Mesendoderm (in vitro differentiated cells): ENCODE data around the gene ARHGAP15.

Experiments used
- DNase-seq: peaks from one replicate; pipeline ENCODE4 v3.0.0; 2013
- H2AK5ac ChIP-seq: 2 replicates; pipeline ENCODE4 v1.6.1; 2013; ENCODE audit warnings: low read length, inconsistent platforms
- H2BK120ac ChIP-seq: 2 replicates; pipeline ENCODE4 v1.6.1; 2013; ENCODE audit warnings: low read depth, mild to moderate bottlenecking, low read length, moderate library complexity, mixed read lengths
- H2BK15ac ChIP-seq: replicated peaks from 2 replicates; pipeline ENCODE4 v1.6.1; 2013; ENCODE audit warnings: low read depth, mild to moderate bottlenecking, moderate library complexity
- H2BK5ac ChIP-seq: 2 replicates; pipeline ENCODE4 v1.6.1; 2013; ENCODE audit warnings: low read length, inconsistent platforms
- H3K18ac ChIP-seq: 2 replicates; pipeline ENCODE4 v1.6.1; 2013; ENCODE audit warnings: mild to moderate bottlenecking, low read length, mixed read lengths
- H3K23ac ChIP-seq: one replicate; pipeline ENCODE4 v1.6.1; 2013; ENCODE audit warnings: low read length
- H3K27ac ChIP-seq: 2 replicates; pipeline ENCODE4 v1.5.1; 2013; ENCODE audit warnings: low read depth, mild to moderate bottlenecking, inconsistent platforms, low read length, moderate library complexity
- H3K27me3 ChIP-seq: 2 replicates; pipeline ENCODE4 v1.6.1; 2013; ENCODE audit warnings: low read length, control low read depth, mild to moderate bottlenecking, inconsistent platforms; ENCODE audit not compliant: insufficient read depth, poor library complexity
- H3K36me3 ChIP-seq: 2 replicates; pipeline ENCODE4 v1.6.1; 2013; ENCODE audit warnings: low read length, inconsistent platforms; ENCODE audit not compliant: control insufficient read depth, insufficient read depth
- H3K4ac ChIP-seq: one replicate; pipeline ENCODE4 v1.6.1; 2013; ENCODE audit warnings: low read depth, mild to moderate bottlenecking, low read length, moderate library complexity
- H3K4me1 ChIP-seq: 2 replicates; pipeline ENCODE4 v1.6.1; 2013; ENCODE audit warnings: low read depth, low read length, inconsistent platforms; ENCODE audit not compliant: control insufficient read depth
- H3K4me2 ChIP-seq: 2 replicates; pipeline ENCODE4 v1.6.1; 2013; ENCODE audit warnings: low read length
- H3K4me3 ChIP-seq: 2 replicates; pipeline ENCODE4 v1.5.1; 2013; ENCODE audit warnings: mild to moderate bottlenecking, low read length
- H3K56ac ChIP-seq: one replicate; pipeline ENCODE4 v1.6.1; 2013; ENCODE audit warnings: low read length
- H3K79me1 ChIP-seq: 2 replicates; pipeline ENCODE4 v1.6.1; 2013; ENCODE audit warnings: low read length, inconsistent platforms
- H3K79me2 ChIP-seq: 2 replicates; pipeline ENCODE4 v1.6.1; 2013; ENCODE audit warnings: mild to moderate bottlenecking, low read length; ENCODE audit not compliant: control insufficient read depth, insufficient read depth
- H3K9ac ChIP-seq: 2 replicates; pipeline ENCODE4 v1.6.1; 2013; ENCODE audit warnings: low read length, inconsistent platforms
- H4K5ac ChIP-seq: one replicate; pipeline ENCODE4 v1.6.1; 2013; ENCODE audit warnings: low read length
- H4K8ac ChIP-seq: one replicate; pipeline ENCODE4 v1.6.1; 2013; ENCODE audit warnings: low read depth, mild to moderate bottlenecking, control low read depth, low read length, moderate library complexity
- WGBS: extraction: QIAGEN DNeasy Blood & Tissue Kit; methylation state at CpG from one replicate; pipeline ENCODE4 v1.1.7; 2013; ENCODE audit warnings: low lambda C conversion rate, missing lambda C conversion rate; ENCODE audit not compliant: insufficient coverage; ENCODE audit errors: extremely low coverage; 5-methylcytosine and 5-hydroxymethylcytosine counted together

ARHGAP15 gene

DNA sequence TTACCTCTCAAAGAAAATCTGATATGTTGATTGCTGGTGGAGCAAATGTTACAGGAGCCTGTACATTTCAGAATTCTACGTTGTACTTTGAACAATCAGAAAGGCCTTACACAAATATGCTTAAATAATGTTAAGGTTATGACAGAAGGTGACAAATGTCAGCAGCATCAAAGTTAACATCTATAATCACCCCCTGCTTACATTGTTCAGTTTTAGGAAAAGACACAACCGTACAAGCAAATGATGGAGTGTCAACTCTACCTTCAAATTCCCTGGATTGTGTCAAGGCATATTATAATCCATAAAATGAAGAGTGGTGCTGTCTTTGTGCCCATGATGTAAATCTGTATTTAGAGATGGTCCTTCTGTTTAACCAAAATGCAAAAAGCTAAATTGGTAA, 465.5 kb downstream of the ARHGAP15 start:
- Histone ChIP-seq H3K18ac (no peak overlapping the region), H2BK15ac (no peak overlapping the region), H3K23ac (no peak overlapping the region), H3K4me3 (no peak overlapping the region), H3K27me3 (no peaks in the 10 kb centered on the region), H2BK120ac (no peak overlapping the region), H2AK5ac (no peak overlapping the region), H3K27ac (no peak overlapping the region), H3K56ac (no peak overlapping the region), H3K4me2 (no peak overlapping the region), H3K9ac (no peak overlapping the region), H4K5ac (no peak overlapping the region), H3K79me1 (no peaks in the 10 kb centered on the region), H2BK5ac (no peak overlapping the region), H3K4me1 (no peaks in the 10 kb centered on the region), H3K4ac (no peak overlapping the region), H4K8ac (no peak overlapping the region), H3K79me2 (no peaks in the 10 kb centered on the region), H3K36me3 (no peaks in the 10 kb centered on the region)
- WGBS: no CpG with 5 or more reads among the region's 2 CpGs
- DNase-seq: no peak

DNA sequence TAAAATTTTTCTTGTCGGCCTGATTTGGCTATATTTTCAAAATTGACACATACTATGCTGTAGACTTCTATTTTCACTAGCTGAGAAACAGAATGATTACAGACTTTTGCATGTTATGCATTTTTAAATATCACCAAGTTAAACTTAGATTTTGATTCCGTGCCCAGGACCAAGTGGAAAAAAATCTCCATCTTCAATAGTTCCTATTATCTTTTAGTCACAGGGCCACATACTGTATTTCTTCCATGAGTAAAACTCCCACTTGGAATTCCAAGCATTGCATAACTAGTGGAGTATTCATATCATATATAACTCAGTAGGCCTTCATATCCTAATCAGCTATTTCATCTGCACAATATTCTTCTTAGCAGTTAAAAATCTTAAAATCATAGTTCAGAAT, 470.9 kb downstream of the ARHGAP15 start:
- Histone ChIP-seq H3K27ac (no peak overlapping the region), H3K79me2 (no peaks in the 10 kb centered on the region), H4K8ac (no peak overlapping the region), H3K4me3 (no peak overlapping the region), H3K56ac (no peak overlapping the region), H3K36me3 (no peaks in the 10 kb centered on the region), H2AK5ac (no peak overlapping the region), H3K27me3 (no peaks in the 10 kb centered on the region), H4K5ac (no peak overlapping the region), H3K4ac (no peak overlapping the region), H3K9ac (no peak overlapping the region), H3K79me1 (no peaks in the 10 kb centered on the region), H3K23ac (no peak overlapping the region), H2BK15ac (no peak overlapping the region), H2BK5ac (no peak overlapping the region), H3K4me2 (no peak overlapping the region), H3K4me1 (no peaks in the 10 kb centered on the region), H2BK120ac (no peak overlapping the region), H3K18ac (no peak overlapping the region)
- DNase-seq: no peak
- no CpG with 5 or more reads among the region's 2 CpGs for WGBS

DNA sequence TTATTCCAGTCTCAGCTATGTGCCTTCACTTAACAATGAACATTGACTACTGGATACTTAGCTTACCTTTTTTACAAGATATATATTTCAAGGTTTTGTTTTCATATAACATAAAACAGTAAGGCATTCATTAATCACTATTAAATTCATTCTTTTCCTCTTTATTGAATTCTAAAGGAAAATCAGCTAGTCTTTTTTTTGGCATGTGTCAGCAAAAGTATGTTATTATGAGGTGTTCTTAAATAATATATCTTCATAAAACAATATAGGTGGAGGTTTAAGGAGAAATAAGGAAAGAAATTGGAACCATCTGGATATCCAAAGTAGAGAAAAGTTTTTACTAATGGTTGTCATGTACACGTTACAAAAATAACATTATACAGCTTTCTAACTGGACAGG, 472.6 kb downstream of the ARHGAP15 start:
- H3K79me1 ChIP-seq: no peaks in the 10 kb centered on the region
- no peak overlapping the region for H3K27ac ChIP-seq
- no peaks in the 10 kb centered on the region for H3K27me3 ChIP-seq
- H4K5ac ChIP-seq: no peak overlapping the region
- WGBS: no CpG with 5 or more reads among the region's 1 CpG
- H3K4ac ChIP-seq: no peak overlapping the region
- DNase-seq: no peak
- no peaks in the 10 kb centered on the region for H3K4me1 ChIP-seq
- no peak overlapping the region for H2BK15ac ChIP-seq
- no peak overlapping the region for H3K23ac ChIP-seq
- H3K79me2 ChIP-seq: no peaks in the 10 kb centered on the region
- H3K18ac ChIP-seq: no peak overlapping the region
- no peak overlapping the region for H2BK5ac ChIP-seq
- no peak overlapping the region for H3K56ac ChIP-seq
- H3K9ac ChIP-seq: no peak overlapping the region
- no peak overlapping the region for H4K8ac ChIP-seq
- H3K4me2 ChIP-seq: no peak overlapping the region
- H2AK5ac ChIP-seq: no peak overlapping the region
- no peaks in the 10 kb centered on the region for H3K36me3 ChIP-seq
- no peak overlapping the region for H2BK120ac ChIP-seq
- H3K4me3 ChIP-seq: no peak overlapping the region

DNA sequence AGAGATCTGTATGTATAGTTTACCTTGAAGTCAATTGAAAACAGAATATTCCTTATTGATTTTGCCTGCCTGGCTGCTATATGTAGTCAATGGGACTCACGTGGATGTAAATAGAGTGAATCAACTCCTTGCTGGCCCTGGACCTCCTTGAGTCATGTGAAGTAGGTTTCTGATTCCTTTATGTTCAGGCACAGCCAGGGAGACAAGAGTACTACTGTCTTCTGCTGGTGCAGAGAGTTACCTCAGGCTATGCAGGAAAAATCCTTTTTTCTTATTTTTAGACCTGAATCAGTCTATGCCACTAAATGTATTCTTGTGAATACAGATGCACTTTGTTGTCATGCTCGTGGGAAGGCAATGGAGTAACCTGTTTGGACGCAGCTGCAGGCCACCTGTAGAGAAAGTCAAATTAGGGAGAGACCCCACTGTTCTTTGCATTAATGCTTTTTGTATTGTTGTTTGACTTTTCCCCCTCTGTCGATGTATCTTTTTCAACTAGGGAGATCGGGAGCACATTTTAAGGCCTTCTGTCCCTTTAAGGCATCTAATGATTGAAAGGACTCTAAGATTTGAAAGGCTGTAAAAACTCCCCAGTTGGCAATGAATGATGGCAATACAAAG, 473.9 kb downstream of the ARHGAP15 start:
- no peak overlapping the region for H3K56ac ChIP-seq
- H3K27ac ChIP-seq: no peak overlapping the region
- no peak overlapping the region for H2BK15ac ChIP-seq
- WGBS: no CpG with 5 or more reads among the region's 5 CpGs
- no peak overlapping the region for H2AK5ac ChIP-seq
- no peaks in the 10 kb centered on the region for H3K79me1 ChIP-seq
- no peak overlapping the region for H3K9ac ChIP-seq
- no peak overlapping the region for H3K23ac ChIP-seq
- H2BK120ac ChIP-seq: no peak overlapping the region
- no peak overlapping the region for H3K18ac ChIP-seq
- H3K79me2 ChIP-seq: no peaks in the 10 kb centered on the region
- H3K27me3 ChIP-seq: no peaks in the 10 kb centered on the region
- H4K5ac ChIP-seq: no peak overlapping the region
- no peak overlapping the region for H3K4me2 ChIP-seq
- H3K4me1 ChIP-seq: peaks cover 3% of the 10 kb centered on the region
- no peak overlapping the region for H4K8ac ChIP-seq
- no peak for DNase-seq
- H3K4me3 ChIP-seq: no peak overlapping the region
- H3K36me3 ChIP-seq: no peaks in the 10 kb centered on the region
- no peak overlapping the region for H3K4ac ChIP-seq
- no peak overlapping the region for H2BK5ac ChIP-seq

DNA sequence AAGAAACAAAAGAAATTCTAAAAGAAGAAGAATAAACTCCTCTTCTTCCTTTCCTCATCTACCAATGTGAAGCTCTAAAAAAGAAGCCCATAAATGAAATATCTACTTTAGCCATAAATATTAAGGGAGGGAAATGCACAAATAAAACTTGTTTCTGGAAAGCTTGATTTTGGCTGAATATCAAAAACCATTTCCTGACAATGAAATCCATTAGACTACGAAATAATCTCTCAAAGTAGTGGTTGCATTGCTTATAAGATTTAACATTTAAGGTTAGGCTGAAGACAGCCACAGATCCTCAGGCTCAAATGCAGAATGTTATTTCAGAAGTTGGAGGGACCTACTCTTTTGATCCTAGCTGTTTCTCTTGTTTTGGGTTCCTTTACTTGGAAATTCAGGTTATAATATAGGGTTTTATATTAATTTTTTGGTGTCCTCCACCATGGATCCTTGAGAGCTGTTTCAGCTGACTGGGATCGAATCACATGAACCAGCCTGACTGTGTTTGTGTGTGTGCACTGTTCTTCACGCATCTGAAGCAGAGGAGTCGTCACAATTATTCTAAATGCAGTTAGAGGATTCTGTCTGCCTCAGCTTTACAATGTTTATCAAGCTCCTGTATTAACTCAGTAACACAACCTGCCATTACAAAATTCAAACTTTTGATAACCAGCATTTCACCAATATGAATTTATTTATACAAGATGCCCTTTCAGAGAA, 474.8 kb downstream of the ARHGAP15 start:
- no peak for DNase-seq
- H4K5ac ChIP-seq: no peak overlapping the region
- H3K4me2 ChIP-seq: no peak overlapping the region
- no peak overlapping the region for H2AK5ac ChIP-seq
- no peaks in the 10 kb centered on the region for H3K79me1 ChIP-seq
- H2BK5ac ChIP-seq: no peak overlapping the region
- H2BK120ac ChIP-seq: no peak overlapping the region
- H3K4ac ChIP-seq: no peak overlapping the region
- H3K36me3 ChIP-seq: no peaks in the 10 kb centered on the region
- no peaks in the 10 kb centered on the region for H3K79me2 ChIP-seq
- no peaks in the 10 kb centered on the region for H3K27me3 ChIP-seq
- no peak overlapping the region for H3K56ac ChIP-seq
- no peak overlapping the region for H3K23ac ChIP-seq
- H3K4me3 ChIP-seq: no peak overlapping the region
- H2BK15ac ChIP-seq: no peak overlapping the region
- H4K8ac ChIP-seq: no peak overlapping the region
- H3K9ac ChIP-seq: no peak overlapping the region
- H3K18ac ChIP-seq: no peak overlapping the region
- no peak overlapping the region for H3K27ac ChIP-seq
- no CpG with 5 or more reads among the region's 4 CpGs for WGBS
- peaks cover 3% of the 10 kb centered on the region for H3K4me1 ChIP-seq

DNA sequence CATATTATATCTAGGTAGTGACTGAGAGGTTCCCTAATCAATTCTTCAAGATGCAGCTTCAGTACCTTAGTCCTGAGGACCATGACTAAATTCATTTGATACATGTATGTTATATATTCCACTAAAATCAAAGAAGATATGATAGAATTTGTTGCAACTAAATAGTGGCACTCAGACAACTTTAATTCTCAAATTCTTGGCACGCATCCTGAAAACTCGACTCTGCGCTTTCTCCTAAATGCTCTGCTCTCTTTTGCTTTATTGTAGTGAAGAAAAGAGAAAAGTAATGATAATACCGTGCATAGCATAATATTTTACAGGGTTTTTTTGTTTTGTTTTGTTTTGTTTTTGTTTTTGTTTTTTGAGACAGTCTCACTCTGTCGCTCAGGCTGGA, 475.3 kb downstream of the ARHGAP15 start:
- Histone ChIP-seq H2BK5ac (no peak overlapping the region), H3K36me3 (no peaks in the 10 kb centered on the region), H3K27ac (no peak overlapping the region), H3K4ac (no peak overlapping the region), H4K8ac (no peak overlapping the region), H2BK120ac (no peak overlapping the region), H3K18ac (no peak overlapping the region), H3K56ac (no peak overlapping the region), H2BK15ac (no peak overlapping the region), H3K4me1 (peaks cover 3% of the 10 kb centered on the region), H2AK5ac (no peak overlapping the region), H3K4me2 (no peak overlapping the region), H4K5ac (no peak overlapping the region), H3K79me1 (no peaks in the 10 kb centered on the region), H3K9ac (no peak overlapping the region), H3K27me3 (no peaks in the 10 kb centered on the region), H3K79me2 (no peaks in the 10 kb centered on the region), H3K4me3 (no peak overlapping the region), H3K23ac (no peak overlapping the region)
- no peak for DNase-seq
- WGBS: no CpG with 5 or more reads among the region's 5 CpGs
